Tibial artery (tissue), 4 donors: ENCODE results near the gene PRKD3.

Experiments used
- DNase-seq, 2 donors: peaks; one replicate each; pipeline ENCODE4 v3.0.0-alpha.2; 2019
- H3K27ac ChIP-seq, 2 donors: fragments of 200-600 bp; sonication (generic) in 1 of 2; 1 replicate in 1 of 2; 2 replicates in 1 of 2; pipeline ENCODE4 v1.5.1; 2018 to 2019; ENCODE audit warnings: mild to moderate bottlenecking in 1 of 2
- H3K27me3 ChIP-seq, 2 donors: fragments of 200-600 bp; sonication (generic) in 1 of 2; one replicate each; pipeline versions ENCODE4 v1.5.1 to v1.6.0; 2016 to 2019
- H3K36me3 ChIP-seq, 3 donors: fragments of 200-600 bp; sonication (generic) in 2 of 3; one replicate each; pipeline ENCODE4 v1.5.1; 2016 to 2019; ENCODE audit warnings: mild to moderate bottlenecking in 2 of 3
- H3K4me1 ChIP-seq, 4 donors: fragments of 200-600 bp; sonication (generic) in 2 of 4; 1 replicate in 3 of 4; 2 replicates in 1 of 4; pipeline ENCODE4 v1.5.1; 2016 to 2019
- H3K4me3 ChIP-seq, 2 donors: fragments of 200-600 bp; sonication (generic) in 1 of 2; 1 replicate in 1 of 2; 2 replicates in 1 of 2; pipeline ENCODE4 v1.5.1; 2018 to 2019; ENCODE audit warnings: mild to moderate bottlenecking in 2 of 2
- H3K9me3 ChIP-seq, 3 donors: fragments of 200-600 bp; sonication (generic) in 1 of 3; one replicate each; pipeline ENCODE4 v1.5.1; 2016 to 2019
- CTCF ChIP-seq, 2 experiments: fragments of 200-600 bp in 1 of 2; fragments of 450-650 bp in 1 of 2; IDR thresholded peaks; one replicate each; pipeline ENCODE4 v1.5.1; 2017 to 2019; ENCODE audit warnings: antibody characterized with exemption in 2 of 2, mild to moderate bottlenecking in 1 of 2, moderate library complexity in 1 of 2
- intact Hi-C: fragments of 100-400 bp; cut with DNase I; formaldehyde crosslinking; loops from one replicate; pipeline ENCODE4 v1.15.0; 2023; ENCODE audit warnings: low total_unique reads

The PRKD3 gene

GRCh38 chr2:37358466-37358865 lies 33.8 kb upstream of the PRKD3 start:
- Histone ChIP-seq H3K4me3 (no peak overlapping the region), H3K36me3 (no peaks in the 10 kb centered on the region), H3K27ac (no peak overlapping the region), H3K27me3 (no peaks in the 10 kb centered on the region), H3K4me1 (no peaks in the 10 kb centered on the region), H3K9me3 (no peaks in the 10 kb centered on the region)
- no peak for DNase-seq
- TF ChIP-seq CTCF (IDR thresholded peaks at IDR 0.05), result no peak
- intact Hi-C loops, result no loop called here

- H3K27me3 ChIP-seq, result no peaks in the 10 kb centered on the region
- TF ChIP-seq CTCF (IDR thresholded peaks at IDR 0.05), result no peak
- H3K36me3 ChIP-seq, result no peaks in the 10 kb centered on the region
- H3K4me3 ChIP-seq, result no peak overlapping the region
- no peaks in the 10 kb centered on the region for H3K9me3 ChIP-seq
- no peak overlapping the region for H3K27ac ChIP-seq
- H3K4me1 ChIP-seq, result no peaks in the 10 kb centered on the region
- DNase-seq, result no peak
- intact Hi-C loops, result no loop called here
Measured at GRCh38 chr2:37357530-37357929, 32.9 kb upstream of the PRKD3 start.

GRCh38 chr2:37357069-37357468 lies 32.4 kb upstream of the PRKD3 start:
- H3K27ac ChIP-seq, result no peak overlapping the region
- no peaks in the 10 kb centered on the region for H3K27me3 ChIP-seq
- no peaks in the 10 kb centered on the region for H3K36me3 ChIP-seq
- TF ChIP-seq CTCF (IDR thresholded peaks at IDR 0.05), result no peak
- no peak for DNase-seq
- no peaks in the 10 kb centered on the region for H3K9me3 ChIP-seq
- H3K4me1 ChIP-seq, result no peaks in the 10 kb centered on the region
- no peak overlapping the region for H3K4me3 ChIP-seq
- intact Hi-C loops, result no loop called here

GRCh38 chr2:37356299-37356698 lies 31.7 kb upstream of the PRKD3 start:
- H3K9me3 ChIP-seq, result no peaks in the 10 kb centered on the region
- no peaks in the 10 kb centered on the region for H3K27me3 ChIP-seq
- DNase-seq, result no peak
- no peaks in the 10 kb centered on the region for H3K4me1 ChIP-seq
- TF ChIP-seq CTCF (IDR thresholded peaks at IDR 0.05), result no peak
- H3K36me3 ChIP-seq, result no peaks in the 10 kb centered on the region
- H3K4me3 ChIP-seq, result no peak overlapping the region
- H3K27ac ChIP-seq, result no peak overlapping the region
- intact Hi-C loops, result no loop called here

- intact Hi-C loops, result no loop called here
- H3K4me1 ChIP-seq, result no peaks in the 10 kb centered on the region
- no peak for DNase-seq
Measured at GRCh38 chr2:37355735-37356134, 31.1 kb upstream of the PRKD3 start.

More at GRCh38 chr2:37355735-37356134, 31.1 kb upstream of the PRKD3 start:
- Histone ChIP-seq H3K27ac (no peak overlapping the region), H3K36me3 (no peaks in the 10 kb centered on the region), H3K27me3 (no peaks in the 10 kb centered on the region), H3K9me3 (no peaks in the 10 kb centered on the region), H3K4me3 (no peak overlapping the region)
- TF ChIP-seq CTCF (IDR thresholded peaks at IDR 0.05), result no peak
